GM12864 (cell line): ENCODE data around the gene TMEM255B.

Source experiments
- DNase-seq: peaks from one replicate; pipeline ENCODE4 v3.0.0-alpha.2; 2011; ENCODE audit warnings: low read depth
- H3K4me3 ChIP-seq: 2 replicates; pipeline ENCODE4 v1.5.1; 2011; ENCODE audit warnings: mild to moderate bottlenecking, low read depth, low read length, control low read depth
- CTCF ChIP-seq: IDR thresholded peaks from 2 replicates; pipeline ENCODE4 v1.5.1; 2011; ENCODE audit warnings: low read depth, mild to moderate bottlenecking, moderate library complexity, low read length, control low read depth, inconsistent platforms; ENCODE audit errors: missing control alignments

TMEM255B gene

GRCh38 chr13:113777311-113778260, 18.6 kb downstream of the TMEM255B start:
- no peak for DNase-seq
- H3K4me3 ChIP-seq: no peak overlapping the region
- TF ChIP-seq CTCF: no peak

GRCh38 chr13:113781571-113781970, 22.5 kb downstream of the TMEM255B start:
- no peak for DNase-seq
- H3K4me3 ChIP-seq: no peak overlapping the region
- TF ChIP-seq CTCF: no peak

GRCh38 chr13:113782472-113782871, 23.4 kb downstream of the TMEM255B start:
- DNase-seq: no peak
- no peak for TF ChIP-seq CTCF
- H3K4me3 ChIP-seq: no peak overlapping the region

GRCh38 chr13:113783200-113783881, 24.3 kb downstream of the TMEM255B start:
- no peak for TF ChIP-seq CTCF
- H3K4me3 ChIP-seq: no peak overlapping the region
- DNase-seq: no peak

GRCh38 chr13:113783966-113784644, 25.1 kb downstream of the TMEM255B start:
- DNase-seq: no peak
- no peak overlapping the region for H3K4me3 ChIP-seq
- TF ChIP-seq CTCF: no peak

- H3K4me3 ChIP-seq: no peak overlapping the region
- TF ChIP-seq CTCF: no peak
- no peak for DNase-seq
Measured at GRCh38 chr13:113784645-113785024, 25.6 kb downstream of the TMEM255B start.
